T-helper 17 cell (primary cell): Measurements from ENCODE around the gene NAA35. TPM values are rescaled to one million over a fixed set of nuclear protein-coding genes. Genes with fewer than 3 reads are reported as not detected.
"Not testable (repeated sequence)": the region's sequence is repeated elsewhere in the genome, so short reads cannot be mapped to it uniquely, and the experiment has no call there.

ENCODE experiments used
- ATAC-seq: fragments of 150-1000 bp; cut with Tn5 transposase; 2 replicates; pipeline ENCODE4 v1.10.0; 2021; ENCODE audit warnings: mild to moderate bottlenecking, moderate library complexity
- DNase-seq, 3 donors: peaks; one replicate each; pipeline versions ENCODE4 v3.0.0 to v3.0.0-alpha.2; 2020 to 2021
- H3K9me3 ChIP-seq: one replicate; pipeline ENCODE4 v1.7.0; 2013; ENCODE audit warnings: low read length, mild to moderate bottlenecking; ENCODE audit not compliant: control insufficient read depth, poor library complexity, severe bottlenecking
- H3K27ac Mint-ChIP-seq: one replicate; pipeline ENCODE4 v1.8.0; 2022; ENCODE audit warnings: mild to moderate bottlenecking, moderate library complexity, mixed read lengths
- H3K27me3 Mint-ChIP-seq: one replicate; pipeline ENCODE4 v1.8.0; 2022; ENCODE audit warnings: mixed read lengths
- H3K36me3 Mint-ChIP-seq: one replicate; pipeline ENCODE4 v1.8.0; 2022; ENCODE audit warnings: low read depth, mixed read lengths
- H3K4me1 Mint-ChIP-seq: one replicate; pipeline ENCODE4 v1.8.0; 2022; ENCODE audit warnings: mild to moderate bottlenecking, mixed read lengths
- H3K4me3 Mint-ChIP-seq: one replicate; pipeline ENCODE4 v1.8.0; 2022; ENCODE audit warnings: mild to moderate bottlenecking, moderate library complexity, mixed read lengths
- total RNA-seq, 4 donors: library from RNA in 2 of 4; stranded (reverse) in 2 of 4; gene quantifications; one replicate each; pipeline ENCODE4 v1.2.3 and lab custom pipeline; 2022 to 2026

NAA35 gene
- total RNA-seq, 2 donors from 2014 or later = 18.8 to 22.3 TPM

DNA sequence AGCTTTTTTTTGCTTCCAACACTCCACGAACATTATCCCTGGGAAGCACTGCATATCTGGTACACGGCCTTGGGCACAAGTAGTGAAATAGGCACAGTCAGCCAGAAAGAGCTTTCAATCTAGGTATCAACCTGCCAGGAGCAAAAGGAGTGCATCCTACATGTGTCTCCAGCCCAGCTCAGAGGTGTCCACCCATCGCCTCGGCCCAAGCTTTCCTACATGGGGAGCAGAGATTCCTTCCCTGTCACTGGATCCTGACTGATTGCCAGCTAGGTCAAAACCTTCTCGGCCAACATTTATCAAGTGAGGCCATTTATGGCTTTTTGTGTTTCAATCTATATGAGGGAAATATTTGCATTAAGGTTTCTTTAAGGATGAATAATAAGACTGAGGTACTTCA lies 102.6 kb downstream of the NAA35 start:
- Mint-ChIP-seq H3K4me1 (no peaks in the 10 kb centered on the region), H3K4me3 (no peak overlapping the region), H3K27ac (no peak overlapping the region), H3K27me3 (peaks cover 5% of the 10 kb centered on the region), H3K36me3 (no peaks in the 10 kb centered on the region)
- no peak for DNase-seq
- no peaks in the 10 kb centered on the region for H3K9me3 ChIP-seq
- ATAC-seq = no peak

DNA sequence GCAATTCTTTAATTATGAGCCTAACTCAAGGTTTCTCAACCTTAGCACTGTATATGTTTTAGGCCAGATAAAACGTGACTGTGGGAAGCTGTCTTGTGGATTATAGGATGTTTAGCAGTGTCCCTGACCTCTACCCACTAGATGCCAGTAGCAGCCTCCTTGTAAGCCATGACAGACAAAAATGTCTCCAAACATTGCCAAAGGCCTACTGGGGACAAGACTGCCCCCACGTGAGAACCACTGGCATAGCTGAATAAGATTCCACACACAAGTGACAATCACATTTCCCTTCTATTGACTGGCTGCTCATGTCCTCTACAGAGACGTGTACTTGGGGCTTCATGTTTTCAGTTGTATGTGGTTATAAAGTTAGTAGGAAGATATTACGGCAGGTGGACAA lies 103.1 kb downstream of the NAA35 start:
- DNase-seq = no peak
- Mint-ChIP-seq H3K27ac (no peak overlapping the region), H3K27me3 (peaks cover 5% of the 10 kb centered on the region)

GRCh38 chr9:86045654-86046053 lies 104.7 kb downstream of the NAA35 start:
- Mint-ChIP-seq H3K27ac (no peak overlapping the region), H3K4me1 (no peaks in the 10 kb centered on the region), H3K27me3 (peaks cover 5% of the 10 kb centered on the region), H3K36me3 (no peaks in the 10 kb centered on the region), H3K4me3 (no peak overlapping the region)
- no peaks in the 10 kb centered on the region for H3K9me3 ChIP-seq
- no peak for DNase-seq
- no peak for ATAC-seq

More for the DNA sequence above, 103.1 kb downstream of the NAA35 start:
- no peaks in the 10 kb centered on the region for H3K4me1 Mint-ChIP-seq
- no peak overlapping the region for H3K4me3 Mint-ChIP-seq
- H3K36me3 Mint-ChIP-seq = no peaks in the 10 kb centered on the region
- H3K9me3 ChIP-seq = no peaks in the 10 kb centered on the region
- ATAC-seq = no peak

DNA sequence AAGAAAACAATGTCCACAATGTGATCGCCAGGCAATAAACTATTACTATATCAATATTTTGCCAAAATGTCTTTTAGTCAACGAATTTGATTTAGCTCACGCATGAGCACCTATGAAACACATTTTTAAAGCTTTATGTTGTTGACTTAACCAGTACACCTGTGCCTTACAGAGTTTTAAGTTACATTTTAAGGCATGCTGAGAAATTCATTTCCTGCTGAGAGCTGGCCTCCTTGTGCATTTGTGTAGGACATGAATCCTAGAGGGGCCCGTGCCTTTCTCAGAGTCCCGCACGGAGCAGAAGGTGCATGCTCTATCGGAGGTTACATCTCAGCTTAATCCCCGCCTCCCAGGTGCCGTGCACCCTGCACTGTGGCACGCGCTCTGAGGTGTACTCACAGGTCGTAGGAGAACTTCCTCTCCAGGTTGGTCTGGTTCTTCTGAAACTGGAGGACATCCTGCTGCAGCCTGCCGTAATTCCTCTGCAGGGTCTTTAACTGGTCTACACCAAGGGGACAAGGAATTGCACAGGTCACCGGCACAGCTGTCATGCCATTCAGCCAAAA lies 105.2 kb downstream of the NAA35 start:
- ATAC-seq = no peak
- H3K9me3 ChIP-seq = no peaks in the 10 kb centered on the region
- Mint-ChIP-seq H3K4me3 (no peak overlapping the region), H3K36me3 (no peaks in the 10 kb centered on the region), H3K27me3 (peaks cover 9% of the 10 kb centered on the region), H3K4me1 (no peaks in the 10 kb centered on the region), H3K27ac (no peak overlapping the region)
- DNase-seq = no peak

- Mint-ChIP-seq H3K4me1 (no peaks in the 10 kb centered on the region), H3K27me3 (peaks cover 14% of the 10 kb centered on the region), H3K4me3 (peak overlapping the region; percentile 37), H3K36me3 (no peaks in the 10 kb centered on the region), H3K27ac (no peak overlapping the region)
- DNase-seq (no peak), ATAC-seq (no peak)
- H3K9me3 ChIP-seq = no peaks in the 10 kb centered on the region
Measured at GRCh38 chr9:86046930-86047341, 106.0 kb downstream of the NAA35 start.

- H3K9me3 ChIP-seq = no peaks in the 10 kb centered on the region
- H3K36me3 Mint-ChIP-seq = no peaks in the 10 kb centered on the region
- no peak for DNase-seq
- no peak for ATAC-seq
- H3K4me1 Mint-ChIP-seq = no peaks in the 10 kb centered on the region
- H3K27ac Mint-ChIP-seq = no peak overlapping the region
- peak overlapping the region; percentile 37 for H3K4me3 Mint-ChIP-seq
- H3K27me3 Mint-ChIP-seq = peaks cover 14% of the 10 kb centered on the region
Measured at GRCh38 chr9:86047361-86047760, 106.4 kb downstream of the NAA35 start.

GRCh38 chr9:86048018-86048742 lies 107.2 kb downstream of the NAA35 start:
- ATAC-seq, H3K4me1 Mint-ChIP-seq, H3K27ac Mint-ChIP-seq, DNase-seq, H3K9me3 ChIP-seq, H3K36me3 Mint-ChIP-seq, H3K4me3 Mint-ChIP-seq: not testable (repeated sequence)
- H3K27me3 Mint-ChIP-seq = peaks cover 14% of the 10 kb centered on the region

- ATAC-seq = no peak
- H3K27me3 Mint-ChIP-seq = peaks cover 9% of the 10 kb centered on the region
- H3K4me1 Mint-ChIP-seq = no peaks in the 10 kb centered on the region
- no peak for DNase-seq
- H3K27ac Mint-ChIP-seq = no peak overlapping the region
- H3K36me3 Mint-ChIP-seq = no peaks in the 10 kb centered on the region
- H3K9me3 ChIP-seq = no peaks in the 10 kb centered on the region
- no peak overlapping the region for H3K4me3 Mint-ChIP-seq
Measured at GRCh38 chr9:86052556-86053468, 111.9 kb downstream of the NAA35 start.

- Mint-ChIP-seq H3K27me3 (peaks cover 9% of the 10 kb centered on the region), H3K4me1 (no peaks in the 10 kb centered on the region), H3K27ac (no peak overlapping the region), H3K4me3 (no peak overlapping the region), H3K36me3 (no peaks in the 10 kb centered on the region)
- no peak for ATAC-seq
- H3K9me3 ChIP-seq = no peaks in the 10 kb centered on the region
- no peak for DNase-seq
Measured at GRCh38 chr9:86054695-86055094, 113.7 kb downstream of the NAA35 start.

- H3K9me3 ChIP-seq = no peaks in the 10 kb centered on the region
- Mint-ChIP-seq H3K27ac (no peak overlapping the region), H3K36me3 (peaks cover 3% of the 10 kb centered on the region), H3K4me1 (peaks cover 9% of the 10 kb centered on the region), H3K27me3 (peaks cover 10% of the 10 kb centered on the region), H3K4me3 (no peak overlapping the region)
- DNase-seq (no peak), ATAC-seq (no peak)
Measured at GRCh38 chr9:86057491-86057890, 116.5 kb downstream of the NAA35 start.

- peaks cover 3% of the 10 kb centered on the region for H3K36me3 Mint-ChIP-seq
- H3K4me3 Mint-ChIP-seq = no peak overlapping the region
- no peak overlapping the region for H3K27ac Mint-ChIP-seq
- peaks cover 11% of the 10 kb centered on the region for H3K4me1 Mint-ChIP-seq
- no peaks in the 10 kb centered on the region for H3K9me3 ChIP-seq
- no peak for DNase-seq
- peaks cover 21% of the 10 kb centered on the region for H3K27me3 Mint-ChIP-seq
- ATAC-seq = no peak
Measured at GRCh38 chr9:86061972-86062739, 121.2 kb downstream of the NAA35 start.

GRCh38 chr9:86062845-86063693 lies 122.1 kb downstream of the NAA35 start:
- Mint-ChIP-seq H3K27ac (no peak overlapping the region), H3K36me3 (peaks cover 3% of the 10 kb centered on the region), H3K4me1 (peaks cover 11% of the 10 kb centered on the region), H3K27me3 (peaks cover 21% of the 10 kb centered on the region), H3K4me3 (no peak overlapping the region)
- no peak for DNase-seq
- H3K9me3 ChIP-seq = no peaks in the 10 kb centered on the region
- no peak for ATAC-seq
